SW480 (cell line): ENCODE measurements around the gene POU6F1.

Source experiments
- DNase-seq: peaks from one replicate; pipeline ENCODE4 v3.0.0-alpha.2; 2016; ENCODE audit warnings: low spot score

Gene POU6F1

GRCh38 chr12:51197736-51198567 is 19.9 kb downstream of the POU6F1 start:
- no peak for DNase-seq

- DNase-seq: no peak
Observed at GRCh38 chr12:51196547-51196946, 21.3 kb downstream of the POU6F1 start.

GRCh38 chr12:51195841-51196240 is 22.0 kb downstream of the POU6F1 start:
- no peak for DNase-seq

- DNase-seq: no peak
Observed at GRCh38 chr12:51192284-51192671, 25.6 kb downstream of the POU6F1 start.

GRCh38 chr12:51191516-51192283 is 26.2 kb downstream of the POU6F1 start:
- DNase-seq: no peak

GRCh38 chr12:51190820-51191219 is 27.0 kb downstream of the POU6F1 start:
- no peak for DNase-seq

GRCh38 chr12:51189790-51190355 is 28.0 kb downstream of the POU6F1 start:
- DNase-seq: no peak

GRCh38 chr12:51188359-51189051 is 29.4 kb downstream of the POU6F1 start:
- DNase-seq: no peak

GRCh38 chr12:51187370-51187987 is 30.4 kb downstream of the POU6F1 start:
- no peak for DNase-seq

GRCh38 chr12:51186465-51187085 is 31.3 kb downstream of the POU6F1 start:
- DNase-seq: no peak

GRCh38 chr12:51185171-51185717 is 32.6 kb downstream of the POU6F1 start:
- DNase-seq: no peak

- peak; percentile 12 for DNase-seq
Observed at GRCh38 chr12:51183816-51184215, 34.0 kb downstream of the POU6F1 start.

GRCh38 chr12:51183349-51183748 is 34.5 kb downstream of the POU6F1 start:
- no peak for DNase-seq

- no peak for DNase-seq
Observed at GRCh38 chr12:51181558-51181957, 36.3 kb downstream of the POU6F1 start.

GRCh38 chr12:51177897-51178296 is 40.0 kb downstream of the POU6F1 start:
- DNase-seq: no peak

GRCh38 chr12:51174501-51174900 is 43.4 kb downstream of the POU6F1 start:
- DNase-seq: no peak

GRCh38 chr12:51172515-51173431 is 45.1 kb downstream of the POU6F1 start, which contains the start of gene TFCP2:
TFCP2 (minus strand) TSS chr12:51173135; CDS start chr12:51172422, 713 bp downstream.
- DNase-seq: peak; percentile 95

GRCh38 chr12:51171884-51172514 is 45.9 kb downstream of the POU6F1 start:
- DNase-seq: peak; percentile 31

- DNase-seq: no peak
Observed at GRCh38 chr12:51163795-51164194, 54.1 kb downstream of the POU6F1 start.
